Measurements from ENCODE around the gene NAT10.
"Not testable (repeated sequence)": the region's sequence is repeated elsewhere in the genome, so short reads cannot be mapped to it uniquely, and the experiment has no call there.

The NAT10 gene

GRCh38 chr11:34105079-34105956 lies at the start of gene NAT10:
Gene NAT10, plus strand, starts transcription at chr11:34105629. Its CDS starts 2,597 bp downstream, at chr11:34108226.
- in situ Hi-C loops (cut with HindIII; ENCODE audit: low sequenced_read_pairs), result no loop called here

DNA sequence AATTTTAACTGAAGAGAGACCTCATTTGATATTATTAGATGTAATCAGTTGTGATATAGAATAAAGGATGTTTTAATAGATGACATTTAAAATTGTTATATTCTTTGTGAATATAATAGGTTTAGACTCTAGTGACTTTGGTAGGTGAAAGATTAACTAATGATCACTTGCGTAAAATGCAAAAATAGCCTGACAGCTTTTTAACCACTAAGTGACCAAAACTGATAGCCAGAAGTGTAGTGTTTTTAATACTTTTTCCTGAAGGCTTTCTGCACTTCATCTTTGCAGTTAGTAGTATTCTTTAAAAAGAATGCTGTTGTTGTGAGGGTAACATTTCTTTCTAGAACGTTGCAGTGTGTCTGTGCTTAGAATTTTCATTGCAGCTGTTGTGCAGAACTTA lies 48.8 kb upstream of the NAT10 start:
- in situ Hi-C loops (cut with HindIII; ENCODE audit: low sequenced_read_pairs), result no loop called here

GRCh38 chr11:34063061-34063795 lies 42.2 kb upstream of the NAT10 start:
- in situ Hi-C loops (cut with HindIII; ENCODE audit: low sequenced_read_pairs), result no loop called here

DNA sequence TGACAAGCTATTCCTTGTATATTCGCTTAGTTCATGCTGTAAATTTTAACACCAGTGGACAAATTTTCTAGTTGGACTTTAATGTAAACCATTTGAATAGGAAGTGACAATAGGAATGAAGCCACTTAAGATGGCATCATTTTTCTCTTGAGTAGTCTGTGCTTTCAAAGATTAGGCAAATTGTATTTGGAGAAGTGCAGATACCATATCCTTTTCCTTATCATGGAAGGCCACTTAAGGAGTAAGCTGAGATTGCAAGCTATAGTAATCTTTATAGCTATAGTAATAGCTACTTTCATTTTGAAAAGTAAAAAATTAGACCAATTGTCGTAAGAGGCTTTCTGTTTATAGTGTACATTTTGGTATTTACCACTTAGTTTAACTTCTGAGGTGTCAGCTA lies 41.1 kb upstream of the NAT10 start:
- in situ Hi-C loops (cut with HindIII; ENCODE audit: low sequenced_read_pairs), result no loop called here

- in situ Hi-C loops (cut with HindIII; ENCODE audit: low sequenced_read_pairs), result no loop called here
These were observed 39.8 kb upstream of the NAT10 start for GRCh38 chr11:34065505-34066203.

- in situ Hi-C loops (cut with HindIII; ENCODE audit: low sequenced_read_pairs), result not testable (repeated sequence)
These were observed 38.7 kb upstream of the NAT10 start for GRCh38 chr11:34066766-34067165.

DNA sequence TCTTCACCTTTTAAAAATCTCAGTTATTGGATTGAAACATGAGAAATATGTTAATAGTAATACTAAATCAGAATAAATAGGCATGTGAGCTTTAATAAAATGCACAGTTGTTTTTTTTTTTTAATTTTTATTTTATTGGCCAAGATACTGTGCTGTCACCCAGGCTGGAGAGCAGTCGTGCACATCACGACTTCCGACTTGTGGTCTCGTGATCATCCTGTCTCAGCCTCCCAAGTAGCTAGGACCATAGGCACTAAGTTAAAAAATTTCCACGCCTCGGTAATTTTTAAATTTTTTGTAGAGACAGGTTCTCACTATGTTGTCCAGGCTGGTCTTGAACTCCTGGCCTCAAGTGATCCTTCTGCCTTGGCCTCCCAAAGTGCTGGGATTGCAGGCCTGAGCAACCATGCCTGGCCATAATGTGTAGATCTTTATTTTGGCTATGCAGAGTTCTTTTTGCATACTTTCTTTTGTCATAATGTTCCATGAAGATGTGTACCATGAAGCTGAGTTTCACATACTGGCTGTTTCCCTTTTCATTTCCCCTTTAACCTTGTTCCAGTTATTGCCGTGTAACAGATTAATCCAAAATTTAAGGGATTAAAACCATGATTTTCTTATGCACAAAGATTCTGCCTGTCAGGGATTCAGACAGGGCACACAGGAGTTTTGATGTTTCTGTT lies 37.9 kb upstream of the NAT10 start:
- in situ Hi-C loops (cut with HindIII; ENCODE audit: low sequenced_read_pairs), result no loop called here

- in situ Hi-C loops (cut with HindIII; ENCODE audit: low sequenced_read_pairs), result no loop called here
These were observed 37.3 kb upstream of the NAT10 start for GRCh38 chr11:34068111-34068510.

GRCh38 chr11:34071306-34071705 lies 34.1 kb upstream of the NAT10 start:
- in situ Hi-C loops (cut with HindIII; ENCODE audit: low sequenced_read_pairs), result not testable (repeated sequence)

GRCh38 chr11:34072041-34072440 lies 33.4 kb upstream of the NAT10 start:
- in situ Hi-C loops (cut with HindIII; ENCODE audit: low sequenced_read_pairs), result no loop called here

DNA sequence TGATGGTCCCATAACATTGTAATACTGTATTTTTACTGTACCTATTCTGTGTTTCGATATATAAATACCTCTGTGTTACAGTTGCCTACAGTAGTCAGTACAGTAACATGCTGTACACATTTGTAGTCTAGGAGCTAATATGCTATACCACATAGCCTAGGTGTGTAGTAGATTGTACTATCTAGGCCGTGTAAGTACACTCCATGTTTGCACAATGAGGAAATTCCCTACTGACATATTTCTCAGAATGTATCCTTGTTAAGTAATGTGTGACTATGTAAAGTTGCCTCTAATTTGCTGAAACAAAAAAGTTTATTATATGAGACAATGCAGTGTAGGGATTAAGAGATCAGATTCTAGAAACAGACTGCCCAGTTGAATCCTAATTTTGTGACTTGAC lies 32.6 kb upstream of the NAT10 start:
- in situ Hi-C loops (cut with HindIII; ENCODE audit: low sequenced_read_pairs), result no loop called here

GRCh38 chr11:34074391-34074790 lies 31.0 kb upstream of the NAT10 start:
- in situ Hi-C loops (cut with HindIII; ENCODE audit: low sequenced_read_pairs), result no loop called here

DNA sequence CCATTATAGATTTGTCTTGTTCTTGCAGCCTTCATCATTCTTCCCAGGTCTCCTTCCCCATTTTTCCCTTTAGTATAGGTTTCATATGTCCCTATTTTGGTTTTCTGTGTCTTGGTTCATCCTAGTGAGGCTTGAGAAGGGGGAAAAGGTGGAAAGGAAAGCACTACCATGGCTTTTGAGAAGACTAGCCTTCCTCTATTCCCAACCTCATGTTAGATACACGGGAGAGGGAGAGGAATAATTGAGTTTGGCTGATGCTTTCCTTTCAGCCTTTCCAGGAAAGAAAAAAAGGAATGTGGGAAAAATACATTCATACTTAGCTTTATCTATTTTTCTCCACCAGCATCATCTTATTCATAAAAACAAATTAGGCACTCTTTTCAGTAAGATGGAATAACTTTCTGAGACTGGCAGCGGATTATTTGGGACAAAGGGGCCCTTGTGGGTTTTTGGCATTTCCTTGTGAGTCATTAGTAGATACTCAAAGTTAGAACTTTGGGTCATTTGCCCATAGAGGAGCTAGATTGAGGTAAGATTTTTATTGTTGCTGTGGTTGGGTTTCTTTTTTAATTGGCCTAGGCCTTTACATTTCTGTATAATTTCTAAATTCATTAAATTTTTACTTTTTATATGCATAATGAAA lies 30.1 kb upstream of the NAT10 start:
- in situ Hi-C loops (cut with HindIII; ENCODE audit: low sequenced_read_pairs), result loop anchor here (5.0 kb wide), 1 partner anchor 88 kb away; no protein-coding TSS in a partner anchor

GRCh38 chr11:34080609-34081008 lies 24.8 kb upstream of the NAT10 start:
- in situ Hi-C loops (cut with HindIII; ENCODE audit: low sequenced_read_pairs), result no loop called here

GRCh38 chr11:34084637-34085036 lies 20.8 kb upstream of the NAT10 start:
- in situ Hi-C loops (cut with HindIII; ENCODE audit: low sequenced_read_pairs), result no loop called here

- in situ Hi-C loops (cut with HindIII; ENCODE audit: low sequenced_read_pairs), result no loop called here
These were observed 18.7 kb upstream of the NAT10 start for GRCh38 chr11:34086554-34087283.

- in situ Hi-C loops (cut with HindIII; ENCODE audit: low sequenced_read_pairs), result loop anchor here (5.0 kb wide), 1 partner anchor 45 kb away; no protein-coding TSS in a partner anchor
These were observed 13.6 kb upstream of the NAT10 start for GRCh38 chr11:34091825-34092224.

- in situ Hi-C loops (cut with HindIII; ENCODE audit: low sequenced_read_pairs), result loop anchor here (5.0 kb wide), 1 partner anchor 48 kb away; no protein-coding TSS in a partner anchor
These were observed 10.5 kb upstream of the NAT10 start for GRCh38 chr11:34094900-34095299.

DNA sequence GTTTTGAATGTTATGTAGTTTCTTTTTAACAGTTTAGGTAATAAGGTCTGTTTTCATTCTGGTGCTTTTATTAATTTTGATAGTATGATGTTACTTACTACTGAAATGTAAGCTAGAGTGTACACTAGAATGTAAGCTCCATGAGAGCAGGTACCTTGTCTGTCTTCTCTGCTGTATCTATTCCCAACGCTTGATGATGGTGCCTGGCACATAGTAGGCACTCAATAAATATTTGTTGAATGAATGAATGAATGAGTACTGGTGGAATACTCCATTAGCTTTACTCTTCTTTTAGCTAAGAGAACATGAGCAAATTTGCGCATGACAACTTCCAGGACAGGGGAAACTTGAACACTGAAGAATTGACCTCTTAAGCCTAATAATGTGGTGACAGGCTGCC lies 6.6 kb upstream of the NAT10 start:
- in situ Hi-C loops (cut with HindIII; ENCODE audit: low sequenced_read_pairs), result no loop called here

GRCh38 chr11:34104680-34105078 lies 750 bp upstream of the NAT10 start:
- in situ Hi-C loops (cut with HindIII; ENCODE audit: low sequenced_read_pairs), result no loop called here

Data from endothelial cell of hepatic sinusoid (primary cell).